Choroid plexus epithelial cell (primary cell): ENCODE data around the gene OARD1.

Experiments
- DNase-seq: peaks from one replicate; pipeline ENCODE4 v3.0.0-alpha.2; 2010; ENCODE audit warnings: low read depth
- H3K4me3 ChIP-seq: 2 replicates; pipeline ENCODE4 v1.5.1; 2011; ENCODE audit warnings: low read depth, mild to moderate bottlenecking, control low read depth, low read length, moderate library complexity
- TF ChIP-seq, protein P1 (sequence below): conservative IDR thresholded peaks from 2 replicates; pipeline ENCODE4 v1.5.1; 2011; ENCODE audit warnings: low read depth, mild to moderate bottlenecking, control low read depth, inconsistent platforms, low read length, moderate library complexity

The OARD1 gene

DNA sequence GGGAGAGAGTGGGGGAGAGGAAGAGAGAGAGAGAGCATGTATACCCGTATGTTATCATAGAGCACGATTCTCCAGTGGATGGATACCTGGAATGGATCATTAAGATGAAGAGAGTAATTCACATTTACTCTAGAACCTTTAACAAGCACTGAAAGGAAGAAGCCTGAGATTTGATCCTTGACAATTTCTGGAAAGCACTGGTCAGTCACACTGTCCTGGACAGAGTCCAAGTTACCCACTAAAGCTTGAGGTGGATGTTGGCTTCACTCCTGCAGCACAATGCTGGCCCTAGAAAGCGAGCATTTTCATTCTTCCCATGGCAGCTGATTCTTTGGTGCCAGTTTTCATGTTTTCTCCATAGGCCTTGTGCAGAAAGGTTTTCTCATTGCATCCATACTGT is 26.2 kb upstream of the OARD1 start:
- DNase-seq: peak; percentile 52
- TF ChIP-seq, protein P1, sequence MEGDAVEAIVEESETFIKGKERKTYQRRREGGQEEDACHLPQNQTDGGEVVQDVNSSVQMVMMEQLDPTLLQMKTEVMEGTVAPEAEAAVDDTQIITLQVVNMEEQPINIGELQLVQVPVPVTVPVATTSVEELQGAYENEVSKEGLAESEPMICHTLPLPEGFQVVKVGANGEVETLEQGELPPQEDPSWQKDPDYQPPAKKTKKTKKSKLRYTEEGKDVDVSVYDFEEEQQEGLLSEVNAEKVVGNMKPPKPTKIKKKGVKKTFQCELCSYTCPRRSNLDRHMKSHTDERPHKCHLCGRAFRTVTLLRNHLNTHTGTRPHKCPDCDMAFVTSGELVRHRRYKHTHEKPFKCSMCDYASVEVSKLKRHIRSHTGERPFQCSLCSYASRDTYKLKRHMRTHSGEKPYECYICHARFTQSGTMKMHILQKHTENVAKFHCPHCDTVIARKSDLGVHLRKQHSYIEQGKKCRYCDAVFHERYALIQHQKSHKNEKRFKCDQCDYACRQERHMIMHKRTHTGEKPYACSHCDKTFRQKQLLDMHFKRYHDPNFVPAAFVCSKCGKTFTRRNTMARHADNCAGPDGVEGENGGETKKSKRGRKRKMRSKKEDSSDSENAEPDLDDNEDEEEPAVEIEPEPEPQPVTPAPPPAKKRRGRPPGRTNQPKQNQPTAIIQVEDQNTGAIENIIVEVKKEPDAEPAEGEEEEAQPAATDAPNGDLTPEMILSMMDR: no peak
- H3K4me3 ChIP-seq: no peak overlapping the region

DNA sequence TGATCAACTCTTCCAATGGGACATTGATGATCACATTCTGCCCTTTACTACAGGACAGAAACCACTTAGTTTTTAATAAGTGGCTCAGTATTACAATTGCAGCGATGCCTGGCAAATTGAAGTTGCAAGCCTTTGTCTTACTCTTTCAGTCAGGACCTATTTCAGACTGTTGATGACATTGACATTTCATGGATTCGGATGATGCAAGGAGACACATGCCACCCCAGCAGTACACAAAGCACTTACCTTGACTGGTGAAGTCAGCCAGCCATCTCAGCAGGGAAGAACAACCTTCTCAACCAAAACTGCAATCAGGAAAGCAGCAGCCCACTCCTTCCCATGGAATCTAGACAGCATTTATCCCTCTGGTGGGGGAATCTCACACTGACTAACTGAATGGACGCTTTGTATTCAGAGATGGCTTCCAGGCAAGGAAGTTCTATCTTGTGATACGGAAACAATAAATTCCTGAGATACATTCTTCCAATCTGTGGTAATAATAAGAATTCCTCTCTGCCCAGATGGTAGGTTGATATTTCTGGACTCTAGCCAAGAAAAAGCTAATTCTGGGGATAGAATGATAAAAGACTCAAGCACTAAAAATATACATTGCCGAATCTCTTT is 25.4 kb upstream of the OARD1 start:
- TF ChIP-seq, protein P1: peak; percentile 36
- no peak overlapping the region for H3K4me3 ChIP-seq
- peak; percentile 87 for DNase-seq

DNA sequence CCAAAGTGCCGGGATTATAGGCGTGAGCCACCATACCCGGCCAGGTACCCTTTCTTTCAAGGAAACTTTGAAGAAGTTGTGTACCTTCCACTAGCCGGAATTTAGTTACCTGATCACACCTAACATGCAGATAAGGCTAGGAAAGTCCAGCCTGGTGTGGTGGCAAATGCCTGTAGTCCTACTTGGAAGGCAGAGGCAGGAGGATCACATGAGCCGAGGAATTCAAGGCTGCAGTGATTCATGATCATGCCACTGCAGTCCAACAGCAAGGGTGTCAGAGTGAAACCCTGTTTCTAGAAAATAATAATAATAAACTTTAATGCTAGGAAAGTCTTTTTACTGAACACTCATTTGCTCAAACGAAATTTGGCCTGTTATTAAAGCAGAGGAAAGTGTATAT is 21.6 kb upstream of the OARD1 start:
- TF ChIP-seq, protein P1: no peak
- peak; percentile 79 for DNase-seq
- H3K4me3 ChIP-seq: no peak overlapping the region

DNA sequence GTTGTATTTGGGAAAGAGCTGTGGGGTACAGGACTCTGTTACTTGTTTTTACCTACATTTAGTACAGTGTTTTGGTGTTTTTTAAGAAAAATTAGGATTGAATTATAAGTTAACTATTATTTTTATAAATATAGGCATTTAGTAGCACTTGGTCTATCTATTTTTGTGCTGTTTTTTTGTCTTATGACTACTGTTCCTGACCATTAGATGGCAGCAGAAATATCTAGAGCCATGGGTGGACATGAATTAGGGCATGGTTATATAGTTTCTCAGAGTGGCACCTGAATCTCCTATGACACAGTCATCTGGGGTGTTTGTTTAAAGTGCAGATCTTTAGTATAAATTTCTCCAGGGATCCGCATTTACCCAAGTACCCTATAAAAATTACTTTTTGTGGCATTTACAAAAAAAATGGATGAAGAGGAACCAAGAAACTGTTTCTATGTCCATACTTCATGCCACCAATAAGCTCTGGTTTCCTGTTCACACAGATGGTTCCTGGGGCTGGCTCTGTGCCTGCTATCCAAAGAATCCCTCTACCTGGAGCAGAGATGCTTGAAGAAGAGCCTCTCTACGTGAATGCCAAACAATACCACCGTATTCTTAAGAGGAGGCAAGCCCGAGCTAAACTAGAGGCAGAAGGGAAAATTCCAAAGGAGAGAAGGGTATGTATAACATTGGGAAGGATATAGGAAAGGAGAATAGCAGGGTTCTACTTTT is 20.4 kb upstream of the OARD1 start:
- H3K4me3 ChIP-seq: no peak overlapping the region
- TF ChIP-seq, protein P1: peak; percentile 62
- peak; percentile 72 for DNase-seq

DNA sequence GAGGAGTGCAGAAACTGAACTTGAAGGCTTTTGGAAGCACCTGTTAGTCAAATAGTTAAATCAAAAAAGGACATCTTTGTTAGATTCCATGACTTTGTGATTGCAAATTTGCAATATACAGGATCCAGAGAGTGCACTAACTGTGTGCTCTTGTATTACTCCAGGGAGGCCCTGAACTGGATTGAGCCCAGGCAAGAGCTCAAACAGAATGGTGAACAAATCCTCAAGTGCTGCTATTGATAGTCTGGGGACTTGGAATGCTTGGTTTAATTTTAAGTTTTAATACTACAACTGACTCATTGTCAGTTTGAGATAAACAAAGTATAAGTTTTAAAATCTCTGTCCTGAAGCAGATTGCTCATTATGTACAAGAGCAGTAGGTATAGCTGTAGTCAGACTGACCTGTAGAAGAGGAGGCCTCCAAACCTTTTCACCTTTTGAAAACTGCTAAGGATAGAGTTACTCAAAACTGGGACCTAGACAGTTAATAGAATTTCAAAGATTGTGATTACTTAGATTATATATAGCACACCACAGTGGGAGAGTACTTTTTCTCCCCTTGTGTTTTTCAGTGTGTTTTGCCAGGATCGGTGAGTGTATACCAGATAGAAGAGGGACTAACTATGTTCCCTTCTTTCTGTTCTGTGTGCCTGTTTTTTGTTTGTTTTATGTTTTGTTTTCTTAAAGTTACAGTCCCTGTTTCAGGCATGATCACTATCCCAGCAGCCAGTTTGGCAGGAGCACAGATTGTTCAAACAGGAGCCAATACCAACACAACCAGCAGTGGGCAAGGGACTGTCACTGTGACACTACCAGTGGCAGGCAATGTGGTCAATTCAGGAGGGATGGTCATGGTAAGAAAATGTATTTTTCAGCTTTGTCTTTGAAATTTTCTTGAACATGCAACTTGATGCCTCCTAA is 18.9 kb upstream of the OARD1 start:
- no peak overlapping the region for H3K4me3 ChIP-seq
- no peak for DNase-seq
- TF ChIP-seq, protein P1: no peak

DNA sequence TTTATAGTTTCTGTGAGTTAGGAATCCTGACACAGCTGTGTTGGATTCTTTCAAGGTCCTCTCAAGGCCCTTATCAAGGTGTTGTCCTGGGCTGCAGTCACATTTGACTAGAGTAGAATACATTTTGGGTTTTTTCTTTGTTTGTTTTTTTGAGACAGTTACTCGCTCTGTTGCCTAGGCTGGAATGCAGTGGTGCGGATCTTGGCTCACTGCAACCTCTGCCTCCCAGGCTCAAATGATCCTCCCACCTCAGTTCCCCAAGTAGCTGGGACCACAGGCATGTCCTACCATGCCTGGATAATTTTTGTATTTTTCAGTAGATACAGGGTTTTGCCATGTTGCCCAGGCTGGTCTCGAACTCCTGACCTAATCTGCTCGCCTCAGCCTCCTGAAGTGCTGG is 16.3 kb upstream of the OARD1 start:
- no peak overlapping the region for H3K4me3 ChIP-seq
- peak; percentile 36 for DNase-seq
- TF ChIP-seq, protein P1: no peak
